Fibroblast of peridontal ligament (primary cell): ENCODE data around the gene FAM227A.

Source experiments
- DNase-seq: peaks from one replicate; pipeline ENCODE4 v3.0.0-alpha.2; 2010; ENCODE audit errors: extremely low read depth

The FAM227A gene

DNA sequence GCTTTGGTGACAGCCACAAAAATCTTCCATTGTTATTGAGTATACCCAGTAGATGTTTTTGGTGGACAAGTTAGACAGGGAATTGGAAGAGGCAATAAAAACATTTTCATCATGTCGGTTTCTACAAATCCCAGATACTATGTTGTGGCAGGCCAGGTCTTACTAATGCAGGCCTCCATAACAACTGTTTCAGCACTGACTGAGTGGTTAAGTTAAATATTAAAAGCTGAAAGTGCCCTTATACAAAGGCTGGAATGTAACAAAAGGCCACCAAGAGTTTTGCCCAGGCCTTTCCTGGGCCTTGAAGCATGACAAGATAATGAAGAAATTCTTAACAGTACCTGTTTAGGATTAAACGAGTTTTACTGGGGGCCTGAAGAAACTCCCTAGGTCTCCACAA, 115.5 kb downstream of the FAM227A start:
- DNase-seq, result no peak

DNA sequence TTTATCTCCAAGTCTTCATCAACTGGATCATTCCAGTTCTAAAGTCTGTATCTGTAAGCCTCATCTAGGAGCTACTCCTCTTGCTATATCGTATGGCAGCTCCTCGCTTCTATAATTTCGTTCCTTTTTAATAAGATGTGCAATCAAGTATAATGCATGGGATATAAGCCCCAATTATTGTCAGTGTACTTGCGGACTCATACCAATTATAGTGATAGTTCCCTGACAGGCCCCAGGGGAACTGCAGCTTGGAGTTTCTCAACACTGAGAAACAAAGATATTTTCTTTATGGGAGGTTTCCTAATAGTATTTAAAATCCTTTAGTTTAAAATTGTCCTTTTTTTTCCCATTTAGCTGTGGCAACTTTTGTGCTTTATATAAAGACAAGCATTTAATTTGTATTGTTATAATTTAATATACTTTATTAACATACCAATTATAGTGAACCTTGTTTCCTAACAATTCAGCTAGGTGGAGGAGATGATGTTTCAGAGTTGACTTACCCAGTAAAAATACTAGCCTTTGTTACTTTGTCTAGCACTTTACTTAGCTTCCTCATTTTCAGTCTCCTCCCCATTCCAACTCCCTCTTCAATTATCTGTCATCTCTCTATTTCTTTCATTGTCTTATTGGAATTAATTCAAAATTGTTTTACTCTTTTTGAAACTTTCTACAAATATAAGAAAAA, 124.8 kb downstream of the FAM227A start:
- no peak for DNase-seq
